ENCODE results near the gene CCDC126.

The CCDC126 gene

DNA sequence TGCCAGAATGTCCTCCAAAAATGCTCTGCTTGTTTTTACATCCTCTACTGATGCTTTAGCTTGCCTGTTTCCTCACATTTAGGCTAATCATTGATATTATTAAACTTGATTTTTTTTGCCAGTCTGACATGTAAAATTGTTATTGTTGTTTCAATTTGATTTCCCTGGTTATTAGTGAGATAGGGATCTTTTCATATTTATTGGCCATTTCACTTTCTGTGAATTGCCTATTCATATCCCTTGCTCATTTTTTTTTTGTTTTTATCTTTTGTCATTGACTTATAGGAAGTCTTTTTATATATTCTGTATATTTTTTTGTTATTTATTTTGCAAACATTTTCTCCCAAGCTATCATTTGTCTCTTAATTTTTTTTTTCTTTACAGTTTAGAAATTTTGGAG is 96.0 kb downstream of the CCDC126 start:
- H3K36me3 ChIP-seq (ENCODE audit: control insufficient read depth, insufficient read depth, low read length): peaks cover 3% of the 10 kb centered on the region; the same call in 1 of the 2 replicates
- no peaks in the 10 kb centered on the region for H3K9me3 ChIP-seq (ENCODE audit: control insufficient read depth, insufficient read depth, low read length)
- H3K4me1 ChIP-seq (ENCODE audit: control insufficient read depth, insufficient read depth, low read length): no peaks in the 10 kb centered on the region
- no peak overlapping the region for H3K4me3 ChIP-seq (ENCODE audit: low read length)
- no peak overlapping the region for H3K27ac ChIP-seq (ENCODE audit: low read length)
- DNase-seq (ENCODE audit: low read depth, low spot score): no peak
- H3K27me3 ChIP-seq (ENCODE audit: control insufficient read depth, insufficient read depth, low read length): no peaks in the 10 kb centered on the region
